HUES48 (cell line): ENCODE results near the gene GSKIP.

Experiments used
- H3K27ac ChIP-seq: one replicate; pipeline ENCODE4 v1.7.0; 2013; ENCODE audit warnings: low read depth, low read length, inconsistent platforms
- H3K27me3 ChIP-seq: 2 replicates; pipeline ENCODE4 v1.6.1; 2013; ENCODE audit warnings: mild to moderate bottlenecking, low read length; ENCODE audit not compliant: control insufficient read depth, insufficient read depth
- H3K36me3 ChIP-seq: 2 replicates; pipeline ENCODE4 v1.6.1; 2013; ENCODE audit warnings: low read length; ENCODE audit not compliant: control insufficient read depth, insufficient read depth
- H3K4me1 ChIP-seq: 2 replicates; pipeline ENCODE4 v1.6.1; 2013; ENCODE audit warnings: mild to moderate bottlenecking, low read length; ENCODE audit not compliant: control insufficient read depth, insufficient read depth
- H3K4me3 ChIP-seq: 2 replicates; pipeline ENCODE4 v1.5.1; 2013; ENCODE audit warnings: mild to moderate bottlenecking, low read depth, low read length
- H3K9ac ChIP-seq: 2 replicates; pipeline ENCODE4 v1.6.1; 2013; ENCODE audit warnings: mild to moderate bottlenecking, low read depth, low read length, moderate library complexity
- H3K9me3 ChIP-seq: 2 replicates; pipeline ENCODE4 v1.6.1; 2013; ENCODE audit warnings: low read length; ENCODE audit not compliant: control insufficient read depth, insufficient read depth

GSKIP gene

DNA sequence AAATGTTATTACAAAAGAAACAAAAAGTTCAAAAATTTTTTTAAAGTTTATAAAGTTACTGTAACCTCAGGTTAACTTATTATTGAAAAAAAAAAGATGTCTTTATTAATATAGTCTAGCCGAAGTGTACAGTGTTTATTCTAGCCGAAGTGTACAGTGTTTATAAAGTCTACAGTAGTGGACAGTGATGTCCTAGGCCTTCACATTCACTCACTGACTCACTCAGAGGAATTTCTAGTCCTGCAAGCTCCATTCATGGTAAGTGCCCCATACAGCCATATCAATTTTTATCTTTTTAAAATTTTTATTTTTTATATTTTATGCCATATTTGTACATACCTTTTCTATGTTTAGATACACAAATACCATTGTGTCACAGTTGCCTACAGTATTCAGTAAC lies 10.6 kb upstream of the GSKIP start:
- Histone ChIP-seq H3K9me3 (no peaks in the 10 kb centered on the region), H3K27ac (no peak overlapping the region), H3K27me3 (no peaks in the 10 kb centered on the region), H3K9ac (no peak overlapping the region), H3K36me3 (no peaks in the 10 kb centered on the region), H3K4me3 (no peak overlapping the region), H3K4me1 (peaks cover 28% of the 10 kb centered on the region)

- Histone ChIP-seq H3K36me3 (no peaks in the 10 kb centered on the region), H3K4me3 (no peak overlapping the region), H3K9ac (no peak overlapping the region), H3K4me1 (peaks cover 29% of the 10 kb centered on the region), H3K27ac (no peak overlapping the region), H3K9me3 (no peaks in the 10 kb centered on the region), H3K27me3 (no peaks in the 10 kb centered on the region)
These were observed 9.1 kb upstream of the GSKIP start for GRCh38 chr14:96354246-96354645.

GRCh38 chr14:96357216-96357615 lies 6.1 kb upstream of the GSKIP start:
- Histone ChIP-seq H3K9ac (no peak overlapping the region), H3K27me3 (no peaks in the 10 kb centered on the region), H3K4me3 (no peak overlapping the region)

GRCh38 chr14:96359959-96360358 lies 3.4 kb upstream of the GSKIP start:
- Histone ChIP-seq H3K9me3 (no peaks in the 10 kb centered on the region), H3K4me3 (no peak overlapping the region), H3K27ac (no peak overlapping the region), H3K36me3 (0 out of 2 replicates have a peak, but pooled peaks cover 3% of the 10 kb centered on the region), H3K4me1 (peaks cover 43% of the 10 kb centered on the region), H3K27me3 (no peaks in the 10 kb centered on the region), H3K9ac (no peak overlapping the region)

More at GRCh38 chr14:96357216-96357615, 6.1 kb upstream of the GSKIP start:
- Histone ChIP-seq H3K36me3 (no peaks in the 10 kb centered on the region), H3K9me3 (no peaks in the 10 kb centered on the region), H3K27ac (no peak overlapping the region), H3K4me1 (peaks cover 35% of the 10 kb centered on the region)

DNA sequence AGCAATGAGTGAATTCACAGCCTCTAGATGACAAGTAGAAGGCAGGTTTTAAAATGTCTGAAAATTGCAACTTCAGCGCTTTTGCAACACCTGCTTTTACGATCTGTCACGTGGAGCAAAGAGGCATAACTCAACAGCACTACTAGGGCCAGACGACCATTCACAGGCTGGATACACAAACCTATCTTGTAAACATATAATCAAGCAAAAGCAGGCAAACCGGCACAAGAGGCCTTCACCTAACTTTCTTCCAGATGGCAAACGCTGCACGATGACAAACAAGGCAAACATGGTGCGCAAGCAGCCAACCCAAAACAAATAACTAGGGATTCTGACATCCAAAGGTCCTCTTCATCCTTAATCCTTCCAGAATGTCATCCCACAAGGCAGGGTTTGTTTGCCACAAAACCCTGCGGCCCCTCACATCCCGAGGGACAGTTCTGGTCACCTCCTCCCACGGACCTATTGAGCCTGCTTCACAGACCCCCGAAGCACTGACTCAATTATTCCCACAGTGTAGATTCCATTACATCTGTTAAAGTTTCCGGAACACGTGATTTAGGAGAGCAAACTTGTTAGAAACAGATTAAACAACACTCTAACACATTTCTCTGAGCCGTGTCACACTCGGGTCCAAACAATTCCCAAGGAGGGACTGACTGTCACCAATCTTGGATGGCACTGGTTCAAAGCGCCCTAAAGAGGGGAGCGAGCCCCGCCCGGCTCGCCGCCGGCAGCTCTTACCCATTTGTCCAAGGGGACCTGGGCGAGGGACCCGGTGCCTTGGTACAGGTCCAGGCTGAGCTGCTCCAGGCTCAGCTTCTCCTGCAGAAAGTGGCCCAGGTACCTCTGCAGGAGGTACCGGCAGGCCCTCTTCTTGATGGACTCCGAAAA lies 1.0 kb upstream of the GSKIP start:
- Histone ChIP-seq H3K4me1 (peaks cover 31% of the 10 kb centered on the region), H3K4me3 (peak overlapping the region; percentile 91), H3K36me3 (0 out of 2 replicates have a peak, but pooled peaks cover 5% of the 10 kb centered on the region), H3K9me3 (no peaks in the 10 kb centered on the region), H3K27me3 (no peaks in the 10 kb centered on the region), H3K27ac (peak overlapping the region; percentile 86), H3K9ac (peak overlapping the region; percentile 39; the same call in 1 of the 2 replicates)

- Histone ChIP-seq H3K27ac (peak overlapping the region; percentile 70), H3K36me3 (0 out of 2 replicates have a peak, but pooled peaks cover 5% of the 10 kb centered on the region), H3K9ac (peak overlapping the region; percentile 45), H3K27me3 (no peaks in the 10 kb centered on the region), H3K9me3 (no peaks in the 10 kb centered on the region), H3K4me3 (peak overlapping the region; percentile 91), H3K4me1 (peaks cover 30% of the 10 kb centered on the region)
These were observed 518 bp downstream of the GSKIP start for GRCh38 chr14:96363751-96364336.

DNA sequence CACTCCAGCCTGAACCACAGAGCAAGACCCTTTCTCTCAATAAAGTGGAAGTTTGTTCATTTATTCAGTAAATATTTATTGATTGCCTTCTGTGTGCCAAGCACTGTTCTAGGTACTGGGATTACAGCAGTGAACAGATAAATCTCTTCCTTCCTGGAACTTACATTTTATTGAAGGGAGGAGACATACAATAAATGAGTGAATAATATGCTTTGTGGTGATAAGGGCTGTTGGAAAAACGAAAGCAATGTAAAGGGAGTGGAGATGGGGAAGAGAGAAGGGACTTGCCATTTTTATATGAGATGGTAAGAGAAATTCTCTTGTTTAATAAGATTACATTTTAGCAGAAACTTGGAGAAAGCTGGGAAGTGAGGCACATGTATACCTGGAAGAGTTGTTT lies 1.6 kb downstream of the GSKIP start:
- Histone ChIP-seq H3K27ac (no peak overlapping the region), H3K9me3 (no peaks in the 10 kb centered on the region), H3K9ac (no peak overlapping the region), H3K4me1 (peaks cover 33% of the 10 kb centered on the region), H3K27me3 (no peaks in the 10 kb centered on the region), H3K36me3 (peaks cover 12% of the 10 kb centered on the region; the same call in 1 of the 2 replicates), H3K4me3 (peak overlapping the region; percentile 91)

- Histone ChIP-seq H3K36me3 (peaks cover 12% of the 10 kb centered on the region; the same call in 1 of the 2 replicates), H3K27ac (no peak overlapping the region), H3K9me3 (no peaks in the 10 kb centered on the region)
These were observed 5.2 kb downstream of the GSKIP start for GRCh38 chr14:96368534-96368933.

GRCh38 chr14:96370528-96370927 lies 7.2 kb downstream of the GSKIP start:
- H3K4me3 ChIP-seq, result no peak overlapping the region
- H3K4me1 ChIP-seq, result 0 out of 2 replicates have a peak, but pooled peaks cover 6% of the 10 kb centered on the region
- no peaks in the 10 kb centered on the region for H3K27me3 ChIP-seq
- H3K27ac ChIP-seq, result no peak overlapping the region
- no peak overlapping the region for H3K9ac ChIP-seq
- H3K36me3 ChIP-seq, result peaks cover 13% of the 10 kb centered on the region; the same call in 1 of the 2 replicates
- no peaks in the 10 kb centered on the region for H3K9me3 ChIP-seq

More at GRCh38 chr14:96368534-96368933, 5.2 kb downstream of the GSKIP start:
- H3K4me3 ChIP-seq, result no peak overlapping the region
- no peak overlapping the region for H3K9ac ChIP-seq
- peaks cover 13% of the 10 kb centered on the region; the same call in 1 of the 2 replicates for H3K4me1 ChIP-seq
- H3K27me3 ChIP-seq, result no peaks in the 10 kb centered on the region

- Histone ChIP-seq H3K9ac (no peak overlapping the region), H3K4me3 (no peak overlapping the region), H3K27me3 (no peaks in the 10 kb centered on the region), H3K27ac (no peak overlapping the region), H3K9me3 (no peaks in the 10 kb centered on the region), H3K4me1 (peaks cover 11% of the 10 kb centered on the region), H3K36me3 (peaks cover 13% of the 10 kb centered on the region; the same call in 1 of the 2 replicates)
These were observed 10.2 kb downstream of the GSKIP start for GRCh38 chr14:96373538-96373937.

DNA sequence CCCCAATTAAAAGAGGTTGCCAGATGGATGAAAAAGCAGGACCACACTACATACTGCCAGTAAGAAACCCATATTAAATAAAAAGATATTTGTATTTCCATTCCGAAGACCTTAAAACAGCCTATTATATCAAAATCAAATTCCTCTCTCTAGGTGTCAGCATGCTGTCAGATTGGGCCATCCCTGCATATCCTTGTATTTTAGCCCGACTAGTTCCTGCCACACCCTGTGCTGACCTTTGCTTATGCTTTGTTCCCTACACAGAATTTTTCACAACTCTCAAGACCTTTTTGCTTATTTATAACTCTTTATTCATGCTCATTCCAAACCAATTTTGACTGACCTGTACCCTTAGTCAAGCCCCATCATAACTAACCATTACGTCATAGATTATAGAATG lies 12.8 kb downstream of the GSKIP start:
- H3K36me3 ChIP-seq, result 0 out of 2 replicates have a peak, but pooled peaks cover 5% of the 10 kb centered on the region
- H3K27ac ChIP-seq, result no peak overlapping the region
- H3K4me1 ChIP-seq, result peaks cover 5% of the 10 kb centered on the region
- H3K9ac ChIP-seq, result no peak overlapping the region
- no peaks in the 10 kb centered on the region for H3K9me3 ChIP-seq
- H3K27me3 ChIP-seq, result no peaks in the 10 kb centered on the region
- H3K4me3 ChIP-seq, result no peak overlapping the region
